HG03103 (cell line): ENCODE data around the gene MYL12B.

ENCODE experiments used
- ATAC-seq: cut with Tn5 transposase; IDR thresholded peaks from one replicate; pipeline ENCODE4 v1.9.1; 2021; ENCODE audit warnings: low read depth; ENCODE audit not compliant: unreplicated experiment

MYL12B gene

DNA sequence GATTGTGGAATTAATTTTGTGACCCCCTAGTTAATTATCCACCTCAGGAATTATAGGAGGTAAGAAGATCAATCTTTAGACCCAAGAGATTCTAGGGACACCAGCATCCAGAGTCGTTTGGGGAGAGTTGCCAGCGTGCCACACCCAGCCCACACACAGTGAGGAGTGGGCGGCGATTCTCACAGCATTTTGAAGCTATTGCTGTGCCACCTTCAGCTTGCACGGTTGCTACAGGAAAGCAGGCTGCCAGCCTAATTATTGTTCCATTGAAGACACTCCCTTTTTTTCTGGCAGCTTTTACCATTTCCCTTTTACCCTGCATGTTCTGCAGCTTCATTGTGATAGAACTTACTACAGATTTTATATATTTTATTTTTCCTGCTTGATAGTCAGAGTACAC lies 27.5 kb upstream of the MYL12B start:
- ATAC-seq: no peak

DNA sequence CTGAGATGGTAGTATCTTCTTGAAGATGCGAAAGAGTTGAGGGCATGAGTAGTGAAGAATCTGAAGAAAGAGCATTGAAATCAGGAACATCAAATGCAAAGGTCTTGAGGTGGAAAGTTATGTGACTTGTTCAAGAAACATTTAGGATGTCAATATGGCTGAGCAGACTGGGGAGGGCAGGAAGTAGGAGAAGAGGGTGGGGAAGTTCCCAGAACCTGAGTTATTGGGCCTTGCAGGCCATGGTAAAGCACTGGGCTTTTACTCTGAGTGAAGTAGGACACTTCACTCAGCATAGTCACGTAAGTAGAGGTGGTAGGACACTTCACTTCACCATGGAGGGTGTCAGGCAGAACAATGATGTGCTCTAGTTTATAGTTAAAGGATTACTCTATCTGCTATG lies 26.1 kb upstream of the MYL12B start:
- no peak for ATAC-seq

DNA sequence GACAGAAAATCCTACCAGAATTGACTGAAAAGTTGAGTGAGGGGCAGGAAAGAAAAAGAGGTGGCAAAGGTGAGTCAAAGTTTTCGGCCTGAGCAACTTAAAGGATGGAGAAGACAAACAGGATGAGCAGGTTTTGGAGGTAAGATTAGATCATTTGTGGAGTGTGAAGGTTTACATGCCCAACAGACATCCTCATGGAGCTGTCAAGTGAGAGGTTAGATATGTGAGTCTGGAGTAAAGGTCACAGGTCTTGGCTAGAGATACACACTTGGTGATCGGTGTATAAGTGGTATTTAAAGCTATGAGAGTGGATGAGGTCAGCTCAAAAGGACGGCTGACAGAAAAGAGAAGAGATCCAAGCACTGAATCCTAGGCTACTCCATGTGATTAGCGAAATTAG lies 25.5 kb upstream of the MYL12B start:
- no peak for ATAC-seq

DNA sequence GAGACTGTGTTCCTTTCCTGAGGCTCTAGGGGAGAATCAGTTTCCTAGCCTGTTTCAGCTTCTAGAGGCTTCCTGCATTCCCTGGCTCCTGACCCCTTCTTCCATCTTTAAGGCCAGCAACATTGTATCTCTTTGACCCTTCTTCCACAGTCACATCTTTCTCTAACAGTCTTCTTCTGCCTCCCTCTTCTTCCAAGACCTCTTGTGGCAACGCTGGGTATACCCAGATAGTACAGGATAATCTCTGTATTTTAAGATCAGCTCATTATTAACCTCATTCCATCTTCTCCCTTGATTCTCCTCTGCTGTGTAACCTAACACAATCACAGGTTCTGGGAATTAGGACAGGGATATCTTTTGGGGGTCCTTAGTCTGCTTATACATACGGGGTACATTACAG lies 23.2 kb upstream of the MYL12B start:
- ATAC-seq: no peak

DNA sequence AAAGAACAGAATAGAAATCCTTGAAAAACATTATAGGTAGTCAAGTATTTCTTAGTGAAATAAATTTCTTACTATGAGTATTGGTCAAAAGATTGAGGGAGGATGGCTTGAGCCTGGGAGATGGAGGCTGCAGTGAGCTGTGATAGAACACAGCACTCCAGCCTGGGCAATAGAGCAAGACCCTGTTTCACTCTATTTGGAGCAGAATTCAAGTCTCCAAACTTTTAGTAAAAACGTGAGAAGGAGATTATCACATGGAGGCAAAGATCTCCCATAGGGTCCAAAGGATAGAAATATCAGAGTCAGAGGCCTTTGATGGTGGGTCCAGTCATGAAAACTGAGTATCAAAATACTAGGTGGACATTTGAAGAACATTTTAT lies 16.8 kb upstream of the MYL12B start:
- no peak for ATAC-seq

DNA sequence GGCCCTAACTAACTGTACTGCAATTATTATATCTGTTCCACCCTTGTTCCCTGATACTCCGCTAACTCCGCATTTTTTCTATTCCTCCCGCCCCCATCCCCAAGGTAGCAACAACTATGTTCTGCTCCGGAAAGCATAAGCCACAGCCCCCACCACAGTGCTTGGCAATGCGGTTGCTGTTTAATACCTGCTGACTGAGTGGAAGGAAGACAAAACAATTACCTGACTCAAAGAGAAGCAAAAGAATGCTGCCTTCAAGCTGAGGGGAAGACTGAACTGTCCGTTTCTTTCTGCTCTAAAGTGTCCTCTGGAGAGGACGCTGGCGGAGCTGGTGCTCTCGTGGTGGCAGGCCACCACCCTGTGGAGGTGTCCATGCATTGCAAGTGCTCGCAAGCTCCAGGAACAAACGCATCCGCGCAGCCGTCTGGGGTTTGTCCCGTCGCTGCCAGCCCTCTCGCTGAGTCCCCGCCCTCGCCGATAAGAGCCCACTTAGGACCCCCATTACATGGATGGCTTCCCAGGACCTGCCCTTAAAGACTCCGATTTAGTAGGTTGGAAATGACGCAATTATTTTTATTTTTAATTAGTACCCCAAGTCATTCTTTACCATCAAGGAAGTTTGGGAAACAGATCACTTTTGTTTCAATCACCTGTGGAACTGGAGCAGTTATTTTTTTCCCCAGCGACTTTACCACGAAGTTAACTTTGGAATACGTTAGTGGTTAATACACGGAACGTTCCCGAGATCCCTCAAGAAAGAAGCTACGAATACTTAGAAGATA lies 15.9 kb upstream of the MYL12B start:
- peak; percentile 43 for ATAC-seq

DNA sequence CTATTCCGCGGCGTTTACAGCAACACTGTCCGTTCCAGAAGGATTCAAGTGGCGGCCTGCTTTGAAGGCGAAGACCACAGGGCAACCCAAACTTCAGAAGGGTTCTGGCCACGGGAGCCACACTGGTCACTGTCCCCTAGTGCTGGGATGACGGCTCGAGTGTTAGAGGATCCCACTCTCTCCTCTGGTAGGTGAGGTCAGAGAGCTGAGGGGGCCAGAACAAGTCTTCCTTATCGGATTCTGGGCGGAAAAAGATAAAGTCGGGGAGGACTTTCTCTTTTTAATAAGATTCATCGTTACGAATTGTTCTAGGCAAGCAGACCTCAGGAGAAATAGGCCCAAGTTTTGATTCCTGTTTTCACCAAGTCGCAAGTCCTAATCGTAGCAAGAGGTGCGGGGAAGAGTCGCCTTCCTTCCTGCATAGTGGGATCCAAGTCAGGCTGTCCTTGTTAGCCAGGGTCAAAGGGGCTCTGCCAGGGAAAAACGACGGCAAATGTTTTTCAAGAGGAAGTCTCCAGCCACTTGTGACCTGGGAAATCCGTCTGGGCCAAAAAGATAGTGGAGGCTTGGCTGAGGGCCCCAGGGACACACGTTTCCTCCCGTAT lies 15.2 kb upstream of the MYL12B start:
- ATAC-seq: no peak

DNA sequence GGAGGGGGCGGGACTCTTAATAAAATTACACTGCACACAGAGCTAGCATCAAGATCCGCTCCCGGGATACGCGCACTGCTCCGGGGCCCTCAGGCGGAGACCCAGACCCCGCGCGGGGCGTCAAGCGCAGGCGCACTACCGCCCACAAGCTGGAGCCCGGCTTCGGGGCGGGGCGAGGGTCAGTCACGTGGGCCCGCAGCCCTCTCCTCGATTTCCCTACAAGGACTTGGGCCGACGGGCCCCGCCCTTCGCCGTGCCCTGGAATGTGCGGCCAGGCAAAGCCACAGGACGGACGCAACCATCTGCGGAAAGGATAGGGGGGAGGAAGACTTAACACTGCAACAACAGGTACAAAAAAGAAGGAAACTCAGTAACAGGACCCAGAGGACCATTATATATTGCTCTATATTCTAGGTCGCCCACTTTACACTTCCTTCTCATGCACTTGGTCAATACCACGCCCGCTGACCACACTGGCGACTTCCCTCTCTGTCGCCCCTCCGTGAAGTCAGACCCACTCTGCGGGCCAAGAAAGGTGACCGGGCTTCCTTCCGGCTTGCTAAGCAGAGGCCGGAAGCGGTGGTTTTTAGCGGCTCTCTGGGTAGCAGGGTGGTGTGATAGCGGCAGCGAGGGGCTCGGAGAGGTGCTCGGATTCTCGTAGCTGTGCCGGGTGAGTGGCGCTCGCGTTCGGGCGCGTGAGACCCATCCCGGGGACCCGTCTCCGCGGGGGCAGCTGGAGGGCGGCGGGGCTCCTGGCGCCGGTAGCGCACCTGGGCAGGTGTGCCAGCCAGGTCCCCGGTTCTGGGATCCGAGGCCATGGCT lies 14.5 kb upstream of the MYL12B start, which contains the start of gene MYL12A:
TSS of gene MYL12A (plus strand) at position 562 of the 822 bp plus-strand sequence. CDS start 5,447 bp downstream, outside the sequence.
- peak; percentile 69 for ATAC-seq

DNA sequence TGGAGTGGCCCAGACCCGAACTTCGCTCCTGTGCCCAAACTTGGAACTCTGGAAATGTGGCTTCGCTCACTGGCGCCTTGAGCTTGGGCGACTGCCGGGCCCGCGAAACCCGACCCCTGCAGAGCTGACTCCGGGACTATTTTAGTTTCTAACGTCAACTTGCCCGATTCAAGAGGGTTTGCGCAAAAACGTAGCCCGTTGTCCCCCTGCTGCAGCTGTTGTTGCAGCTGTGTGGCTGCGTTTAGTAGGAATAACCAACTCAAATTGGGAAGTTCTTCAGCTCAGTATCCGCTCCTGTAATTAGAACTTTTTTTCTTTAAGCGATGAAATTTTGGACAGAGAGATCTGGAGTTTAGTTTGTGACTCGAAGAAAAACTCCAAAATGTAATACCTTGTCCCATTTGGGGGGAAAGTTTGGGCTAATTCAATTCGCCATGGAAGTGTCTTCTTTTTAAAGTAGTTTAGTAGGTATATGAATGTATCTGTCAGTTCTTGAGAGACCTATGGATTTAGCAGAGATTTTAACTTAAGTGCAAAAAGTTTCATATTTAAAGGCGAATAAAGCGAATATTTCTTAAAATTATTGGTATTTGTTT lies 13.8 kb upstream of the MYL12B start:
- ATAC-seq: no peak

DNA sequence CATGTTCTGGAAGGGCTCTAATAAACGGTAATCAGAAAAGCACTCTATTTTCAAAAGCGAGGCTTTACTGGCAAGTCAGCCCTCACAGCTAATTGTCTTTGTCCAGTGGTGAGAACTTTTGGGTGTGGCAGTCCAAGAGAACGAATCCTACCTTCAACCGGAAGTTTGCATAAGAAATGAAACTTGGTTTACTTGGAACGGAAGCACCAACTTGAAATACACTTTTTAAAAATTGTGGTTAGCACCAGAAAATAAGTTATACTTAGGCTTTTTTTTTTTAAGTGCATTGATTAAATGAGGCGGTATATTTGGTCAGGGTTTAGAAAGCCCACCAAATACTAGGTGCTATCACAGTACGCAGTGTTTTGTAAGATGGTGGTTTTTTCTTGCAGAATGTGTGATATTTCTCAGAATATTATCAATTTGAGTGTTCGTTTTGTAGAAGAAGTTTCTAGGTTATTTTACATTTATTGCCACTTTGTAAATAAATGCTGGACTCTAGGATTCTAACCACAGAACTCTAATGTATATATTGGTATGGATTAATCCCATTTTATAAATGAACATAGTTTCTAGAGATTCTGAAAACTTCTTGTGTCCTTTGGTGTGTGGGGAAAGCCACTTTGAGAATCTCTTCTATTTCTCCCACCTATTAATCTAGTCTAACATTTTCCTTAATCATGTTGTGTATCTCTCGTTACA lies 13.1 kb upstream of the MYL12B start:
- ATAC-seq: no peak

DNA sequence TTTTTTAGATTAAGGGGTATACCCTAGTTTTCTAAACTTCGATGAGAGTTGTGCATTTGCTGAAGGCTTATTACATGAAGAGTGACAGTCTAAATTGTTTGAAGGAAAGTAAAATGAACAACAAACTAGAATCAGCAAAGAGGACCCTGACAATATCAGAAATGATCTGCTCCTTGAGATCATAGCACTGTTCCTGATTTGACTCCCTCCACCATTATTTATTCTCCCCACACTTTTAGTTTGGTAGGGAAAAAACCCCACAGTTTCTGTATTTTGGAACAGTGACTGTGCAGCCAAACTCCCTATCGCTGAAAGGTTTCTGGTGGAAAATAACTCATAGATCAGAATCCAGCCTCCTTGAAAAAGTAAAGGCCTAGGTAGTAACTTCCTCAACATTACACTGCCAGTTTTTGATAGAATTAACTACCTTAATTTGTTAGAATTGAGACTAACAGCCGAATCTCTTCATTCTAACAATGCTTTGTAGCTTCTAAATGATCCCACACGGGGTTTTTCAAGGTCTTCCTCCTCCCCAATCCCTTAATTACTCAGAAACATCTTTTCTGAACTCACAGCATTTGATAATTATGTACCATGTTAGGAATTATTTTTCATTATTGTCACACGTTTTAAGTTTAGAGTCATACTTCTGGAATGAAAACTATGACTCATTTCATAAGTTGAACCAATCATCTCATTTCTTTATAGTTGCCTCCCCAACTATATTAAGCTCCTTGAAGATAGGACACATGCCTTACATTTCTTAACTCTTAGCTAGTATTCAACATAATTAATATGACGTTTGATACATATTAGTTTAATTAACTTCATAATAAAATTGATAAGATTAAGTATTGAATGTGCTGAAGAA lies 11.5 kb upstream of the MYL12B start:
- ATAC-seq: no peak

DNA sequence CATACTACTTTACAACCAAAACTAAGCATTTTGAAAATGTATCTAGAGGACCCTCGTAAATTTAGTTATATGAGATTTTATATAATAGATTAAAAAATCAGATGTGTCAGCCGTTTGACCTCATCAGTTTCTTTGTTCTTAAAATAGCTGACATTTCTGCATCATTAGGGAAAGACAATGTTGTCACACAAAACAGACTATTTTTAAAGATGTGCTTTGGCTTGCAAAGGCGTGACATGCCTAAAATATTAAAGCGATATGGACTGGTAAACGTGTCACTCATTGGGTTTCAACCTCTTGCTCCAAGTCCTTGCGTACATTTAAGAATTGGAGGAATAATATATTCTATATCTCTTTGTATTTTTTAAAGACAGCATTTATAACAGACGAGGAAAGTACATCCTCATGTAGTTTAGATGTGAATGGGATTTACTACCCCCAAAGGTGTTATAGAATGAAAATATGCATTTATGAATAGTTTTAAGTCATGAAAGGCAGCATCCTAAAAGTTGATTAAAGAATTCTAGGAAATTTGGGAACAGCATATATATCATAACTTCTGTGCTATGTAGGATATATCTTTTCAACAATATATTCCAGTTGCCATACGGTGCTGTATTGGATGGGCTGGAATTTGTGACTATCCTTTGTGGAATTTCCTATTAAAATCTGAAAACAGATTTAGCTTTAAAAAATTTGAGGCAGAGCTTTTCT lies 10.5 kb upstream of the MYL12B start:
- no peak for ATAC-seq

DNA sequence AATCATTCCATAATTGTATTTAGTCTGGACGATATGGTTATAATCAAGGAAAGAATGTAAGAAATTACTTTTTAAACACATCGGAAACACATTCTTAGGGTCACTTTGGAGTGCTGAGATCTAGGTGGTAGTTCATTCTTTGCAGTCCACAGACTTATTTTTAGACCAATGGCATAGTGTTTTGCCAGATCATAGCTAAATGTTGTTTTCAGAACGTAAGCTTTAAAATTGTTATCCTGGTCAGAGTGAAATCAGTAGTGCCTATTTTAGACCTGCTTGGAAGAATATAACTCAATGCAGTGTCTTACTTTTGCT lies 10.0 kb upstream of the MYL12B start:
- ATAC-seq: no peak

DNA sequence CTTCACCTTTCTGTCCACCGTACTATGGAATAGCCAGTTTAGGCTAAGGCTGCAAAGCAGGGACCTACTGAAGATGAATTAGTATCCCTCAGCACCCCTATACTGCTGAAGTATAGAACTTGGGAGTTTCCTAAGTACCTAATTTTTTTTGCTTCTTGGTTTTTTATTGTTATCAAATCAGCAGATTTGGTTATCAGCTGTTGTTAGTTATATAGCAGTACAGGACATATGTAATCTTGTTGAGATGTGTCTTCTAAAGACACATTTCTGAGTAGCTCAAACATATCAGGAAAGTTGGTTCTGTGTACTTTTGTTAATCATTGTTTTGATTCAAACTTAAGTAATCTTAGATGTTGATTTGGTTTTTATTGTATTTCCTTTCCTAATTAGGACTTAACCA lies 9.1 kb upstream of the MYL12B start:
- ATAC-seq: no peak

DNA sequence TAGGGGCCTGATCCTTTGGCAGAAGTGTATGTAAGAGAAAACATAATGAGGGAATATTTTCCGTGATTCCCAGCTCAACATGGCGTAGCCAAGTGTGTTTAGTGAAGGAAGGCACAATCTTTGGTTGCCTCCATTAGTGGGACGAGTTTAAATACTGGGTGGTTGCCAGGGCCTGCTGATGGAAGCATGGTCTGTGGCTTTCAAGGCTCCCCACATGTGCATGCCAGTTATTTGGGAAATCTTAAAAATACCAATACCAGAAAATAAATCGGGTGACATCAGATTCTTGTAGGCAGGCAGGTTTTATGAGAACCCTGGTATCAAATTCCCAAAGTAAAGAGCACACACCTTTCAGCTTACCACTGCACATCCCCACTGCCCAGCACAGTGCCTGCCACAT lies 7.2 kb upstream of the MYL12B start:
- ATAC-seq: no peak

DNA sequence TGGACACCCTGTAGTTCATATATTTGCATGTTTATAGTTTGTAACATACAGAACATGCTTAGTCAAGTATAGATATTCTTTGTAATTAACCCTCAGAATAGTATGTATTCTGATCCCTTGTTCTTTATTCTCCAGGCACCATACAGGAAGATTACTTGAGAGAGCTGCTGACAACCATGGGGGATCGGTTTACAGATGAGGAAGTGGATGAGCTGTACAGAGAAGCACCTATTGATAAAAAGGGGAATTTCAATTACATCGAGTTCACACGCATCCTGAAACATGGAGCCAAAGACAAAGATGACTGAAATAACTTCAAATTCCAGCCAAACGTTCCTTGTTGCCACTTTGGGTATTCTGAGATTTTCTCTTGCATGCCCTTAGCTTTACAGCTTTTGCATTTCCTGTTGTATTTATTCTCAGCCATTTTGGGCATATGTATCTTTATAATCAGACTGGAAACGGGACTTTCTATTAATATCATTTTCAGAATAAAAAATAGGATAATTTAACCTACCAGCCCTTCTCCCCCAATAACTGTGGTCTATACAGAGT lies 6.2 kb upstream of the MYL12B start:
- ATAC-seq: no peak

DNA sequence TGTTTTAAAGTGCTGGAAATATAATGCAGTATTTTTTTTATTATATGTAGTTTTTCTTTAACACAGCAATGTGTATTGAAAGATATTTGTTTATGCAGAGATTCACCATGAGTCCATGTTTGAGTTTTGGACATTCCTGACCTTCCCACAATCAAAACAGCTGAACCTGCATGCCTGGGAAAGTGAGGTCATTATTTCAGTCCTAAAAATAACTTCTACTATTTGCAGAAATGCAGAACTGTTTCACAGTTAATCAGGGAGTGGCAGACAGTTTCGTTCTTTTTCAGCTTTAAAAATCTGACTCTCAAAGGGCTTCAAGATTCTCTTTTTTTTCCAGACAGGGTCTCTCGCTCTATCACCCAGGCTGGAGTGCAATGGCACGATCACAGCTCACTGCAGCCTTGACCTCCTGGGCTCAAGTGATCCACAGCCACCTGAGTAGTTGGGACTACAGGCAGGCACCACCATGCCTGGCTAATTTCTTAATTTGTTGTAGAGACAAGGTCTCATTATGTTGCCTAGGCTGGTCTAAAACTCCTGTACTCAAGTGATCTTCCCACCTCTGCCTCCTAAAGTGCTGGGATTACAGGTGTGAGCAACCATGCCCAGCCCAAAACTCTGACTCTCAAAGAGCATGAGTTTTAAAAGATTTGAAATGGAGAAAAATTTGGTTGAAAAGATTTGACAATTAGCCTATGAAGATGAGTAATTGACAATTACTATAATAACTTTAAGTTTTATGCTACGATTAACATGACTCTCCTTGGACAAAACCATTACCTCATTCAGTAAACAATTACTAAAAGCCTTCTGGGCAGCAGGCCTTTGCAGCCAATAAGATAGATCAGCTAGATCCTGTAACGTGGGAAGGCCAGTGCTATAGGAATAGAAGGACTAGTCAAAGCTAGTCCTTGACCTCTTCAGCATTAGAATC lies 5.0 kb upstream of the MYL12B start:
- no peak for ATAC-seq

DNA sequence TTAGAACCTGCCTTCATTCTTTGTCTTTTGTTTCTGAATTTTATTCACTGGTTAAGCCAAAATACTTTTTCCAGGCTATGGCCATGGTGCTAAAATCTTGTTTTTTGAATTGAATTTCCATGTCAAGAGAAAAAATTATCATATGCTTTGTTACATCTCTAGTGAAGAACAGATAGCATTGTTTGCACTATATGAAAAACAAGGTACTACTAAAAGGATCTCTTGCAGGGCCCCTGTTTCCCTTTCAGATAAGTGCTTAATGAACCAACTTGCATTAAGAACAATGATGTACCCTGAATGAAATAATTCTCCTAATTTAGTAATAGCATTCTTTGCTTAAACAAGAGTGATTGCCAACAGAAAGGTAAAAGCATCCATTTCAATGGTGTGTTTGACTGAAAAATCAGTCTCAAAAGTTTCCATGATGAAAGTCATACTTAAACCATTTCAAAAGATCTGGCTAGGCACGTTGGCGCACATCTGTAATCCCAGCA lies 4.3 kb upstream of the MYL12B start:
- no peak for ATAC-seq
